Kidney (tissue), 14 donors: ENCODE results near the gene WDR64. TPM values are rescaled to one million over a fixed set of nuclear protein-coding genes. Genes with fewer than 3 reads are reported as not detected.

Experiments
- DNase-seq, 5 donors: peaks; one replicate each; pipeline ENCODE4 v3.0.0-alpha.2; 2013 to 2020
- FAIRE-seq: peaks from 2 replicates; lab custom pipeline; 2012; peaks lifted over from hg19 to GRCh38; lab: Jason Lieb, UNC
- H3K27ac ChIP-seq, 2 donors: one replicate each; pipeline ENCODE4 v1.7.0; 2013; ENCODE audit warnings: low read depth in 2 of 2, low read length in 2 of 2, inconsistent platforms in 1 of 2
- H3K27me3 ChIP-seq: one replicate; pipeline ENCODE4 v1.7.1; 2013; ENCODE audit warnings: low read length, inconsistent platforms; ENCODE audit not compliant: control insufficient read depth, insufficient read depth
- H3K36me3 ChIP-seq, 3 donors: one replicate each; pipeline versions ENCODE4 v1.7.0 to v1.7.1; 2013; ENCODE audit warnings: low read length in 3 of 3, control low read depth in 1 of 3, inconsistent platforms in 1 of 3; ENCODE audit not compliant: insufficient read depth in 3 of 3, control insufficient read depth in 2 of 3
- H3K4me1 ChIP-seq, 3 donors: one replicate each; pipeline versions ENCODE4 v1.7.0 to v1.7.1; 2013; ENCODE audit warnings: low read length in 3 of 3, inconsistent platforms in 1 of 3, low read depth in 1 of 3; ENCODE audit not compliant: control insufficient read depth in 2 of 3, insufficient read depth in 2 of 3
- H3K4me3 ChIP-seq, 3 donors: one replicate each; pipeline versions ENCODE4 v1.7.0 to v1.8.1; 2013; ENCODE audit warnings: low read length in 3 of 3, control low read depth in 1 of 3, inconsistent platforms in 1 of 3
- H3K9ac ChIP-seq, 3 donors: one replicate each; pipeline versions ENCODE4 v1.7.0 to v1.7.1; 2013; ENCODE audit warnings: low read length in 3 of 3, control low read depth in 1 of 3, inconsistent platforms in 1 of 3
- H3K9me3 ChIP-seq, 3 donors: one replicate each; pipeline versions ENCODE4 v1.7.0 to v1.7.1; 2013; ENCODE audit warnings: low read length in 3 of 3, control low read depth in 1 of 3, inconsistent platforms in 1 of 3; ENCODE audit not compliant: control insufficient read depth in 2 of 3, insufficient read depth in 1 of 3
- intact Hi-C: fragments of 100-400 bp; cut with DNase I; formaldehyde crosslinking; loops from one replicate; pipeline ENCODE4 v1.11.1; 2022
- polyA plus RNA-seq: library from polyadenylated mRNA; stranded (reverse); fragments of 350-450 nt; fragmentation: Illumina TruSeq; extraction: RNeasy Lipid Tissue Mini Kit (QIAGEN cat#74804); gene quantifications from one replicate; pipeline ENCODE4 v1.2.3, GENCODE V29; 2014; ENCODE audit warnings: low read depth, low replicate concordance; ENCODE audit not compliant: insufficient read depth
- total RNA-seq: library from RNA; stranded (reverse); fragmentation: NEBNext Ultra II Directional; extraction: Animal tissue kit (Norgen Biotek cat#: 25700); gene quantifications from one replicate; pipeline ENCODE4 v1.2.1, GENCODE V29; 2021
- TF ChIP-seq, protein P1 (sequence below): IDR thresholded peaks from 3 replicates; pipeline ENCODE4 v1.5.1; 2012; ENCODE audit warnings: mild to moderate bottlenecking, moderate library complexity, borderline replicate concordance; ENCODE audit not compliant: insufficient read depth; ENCODE audit errors: extremely low read depth
- donor health status: control.
- donor health status: control.
- donor health status: control.
- donor health status: control.
- donor health status: control.
- donor health status: DM: yes; HTN: yes; CAD: no.
- donor health status: Normal renal cell carcinoma (clear cell type).

WDR64 gene
- total and polyA plus RNA-seq, 2 donors from 2014 or later, result not detected

DNA sequence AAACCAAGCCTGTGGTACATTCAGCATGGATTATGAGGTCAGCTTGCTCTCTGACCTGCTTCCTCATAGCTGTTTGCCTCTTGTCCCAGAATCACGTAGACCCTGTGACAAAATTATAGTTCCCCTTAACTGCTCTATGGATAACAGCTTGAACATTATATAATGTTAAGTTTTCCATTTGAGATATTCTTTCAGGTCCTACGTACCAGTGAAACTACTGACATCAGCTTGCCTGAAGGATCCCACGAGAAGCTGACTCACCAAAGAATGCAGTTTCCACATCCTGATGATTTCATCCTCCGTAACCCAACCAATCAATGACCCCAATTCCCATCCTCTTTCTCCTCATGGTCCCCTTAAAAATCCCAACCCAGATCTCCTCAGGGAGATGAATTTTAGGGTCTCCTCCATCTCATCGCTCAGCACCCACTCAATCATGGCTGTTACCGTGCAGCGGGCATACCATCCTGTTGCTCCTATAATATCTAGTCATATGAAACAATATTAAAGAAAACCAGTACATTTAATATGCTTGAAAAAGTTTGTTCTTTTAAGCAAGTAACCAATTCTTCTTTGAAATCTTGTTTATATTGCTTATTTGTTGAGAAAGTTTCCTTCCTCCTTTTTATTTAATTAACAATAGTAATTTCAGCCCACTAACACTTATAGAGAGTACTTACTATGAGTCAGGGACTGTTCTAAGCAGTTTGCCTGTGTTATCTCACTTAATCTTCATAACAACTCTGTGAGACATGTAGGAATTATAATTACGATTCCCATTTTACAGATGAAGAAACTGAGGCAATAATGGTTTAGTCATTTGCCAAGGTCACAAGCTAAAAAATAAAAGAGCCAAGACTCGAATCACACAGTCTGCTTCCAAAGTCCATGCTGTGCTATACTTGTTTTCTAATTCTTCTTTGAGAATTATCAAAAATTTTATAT is 39.3 kb upstream of the WDR64 start:
- Histone ChIP-seq H3K9me3 (no peaks in the 10 kb centered on the region), H3K9ac (no peak overlapping the region), H3K27me3 (no peaks in the 10 kb centered on the region), H3K4me3 (no peak overlapping the region), H3K4me1 (peaks cover 0 to 5% (median 0%) of the 10 kb centered on the region in 3 donors), H3K27ac (no peak overlapping the region), H3K36me3 (no peaks in the 10 kb centered on the region)
- intact Hi-C loops, result no loop called here
- TF ChIP-seq, protein P1, sequence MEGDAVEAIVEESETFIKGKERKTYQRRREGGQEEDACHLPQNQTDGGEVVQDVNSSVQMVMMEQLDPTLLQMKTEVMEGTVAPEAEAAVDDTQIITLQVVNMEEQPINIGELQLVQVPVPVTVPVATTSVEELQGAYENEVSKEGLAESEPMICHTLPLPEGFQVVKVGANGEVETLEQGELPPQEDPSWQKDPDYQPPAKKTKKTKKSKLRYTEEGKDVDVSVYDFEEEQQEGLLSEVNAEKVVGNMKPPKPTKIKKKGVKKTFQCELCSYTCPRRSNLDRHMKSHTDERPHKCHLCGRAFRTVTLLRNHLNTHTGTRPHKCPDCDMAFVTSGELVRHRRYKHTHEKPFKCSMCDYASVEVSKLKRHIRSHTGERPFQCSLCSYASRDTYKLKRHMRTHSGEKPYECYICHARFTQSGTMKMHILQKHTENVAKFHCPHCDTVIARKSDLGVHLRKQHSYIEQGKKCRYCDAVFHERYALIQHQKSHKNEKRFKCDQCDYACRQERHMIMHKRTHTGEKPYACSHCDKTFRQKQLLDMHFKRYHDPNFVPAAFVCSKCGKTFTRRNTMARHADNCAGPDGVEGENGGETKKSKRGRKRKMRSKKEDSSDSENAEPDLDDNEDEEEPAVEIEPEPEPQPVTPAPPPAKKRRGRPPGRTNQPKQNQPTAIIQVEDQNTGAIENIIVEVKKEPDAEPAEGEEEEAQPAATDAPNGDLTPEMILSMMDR, result no peak
- FAIRE-seq (no peak), DNase-seq (no peak)

- no peak overlapping the region for H3K27ac ChIP-seq
- intact Hi-C loops, result no loop called here
- no peaks in the 10 kb centered on the region for H3K27me3 ChIP-seq
- no peak overlapping the region for H3K4me3 ChIP-seq
- no peaks in the 10 kb centered on the region for H3K9me3 ChIP-seq
- DNase-seq (no peak), FAIRE-seq (no peak)
- no peak overlapping the region for H3K9ac ChIP-seq
- no peaks in the 10 kb centered on the region for H3K36me3 ChIP-seq
- H3K4me1 ChIP-seq, result peaks cover 0 to 3% (median 0%) of the 10 kb centered on the region in 3 donors
- TF ChIP-seq, protein P1, result no peak
These were observed 37.9 kb upstream of the WDR64 start for GRCh38 chr1:241614144-241614543.

DNA sequence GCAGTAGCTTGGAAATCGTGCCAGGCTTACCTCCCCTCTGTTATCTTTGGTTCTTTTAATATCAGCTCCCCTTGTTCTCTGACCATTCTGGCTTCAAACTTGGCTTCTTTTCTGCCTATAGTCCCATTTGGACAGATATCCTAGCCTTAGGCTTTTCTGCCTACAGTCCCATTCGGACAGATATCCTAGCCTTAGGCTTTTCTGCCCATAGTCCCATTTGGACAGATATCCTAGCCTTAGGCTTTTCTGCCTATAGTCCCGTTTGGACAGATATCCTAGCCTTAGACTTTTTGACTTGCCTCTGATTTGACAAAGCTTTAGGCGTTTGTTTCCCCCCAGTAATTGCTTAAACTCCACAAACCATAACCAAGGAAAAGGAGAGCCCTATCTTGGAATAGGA is 37.5 kb upstream of the WDR64 start:
- DNase-seq (no peak), FAIRE-seq (no peak)
- H3K36me3 ChIP-seq, result no peaks in the 10 kb centered on the region
- H3K27ac ChIP-seq, result no peak overlapping the region
- no peaks in the 10 kb centered on the region for H3K9me3 ChIP-seq
- H3K4me1 ChIP-seq, result peaks cover 0 to 3% (median 0%) of the 10 kb centered on the region in 3 donors
- TF ChIP-seq, protein P1, result no peak
- no peak overlapping the region for H3K9ac ChIP-seq
- H3K27me3 ChIP-seq, result no peaks in the 10 kb centered on the region
- intact Hi-C loops, result no loop called here
- H3K4me3 ChIP-seq, result no peak overlapping the region
